Keratinocyte (primary cell): ENCODE measurements around the gene SHLD2.
"Not testable (repeated sequence)": the region's sequence is repeated elsewhere in the genome, so short reads cannot be mapped to it uniquely, and the experiment has no call there.

Source experiments
- EZH2 ChIP-seq: IDR thresholded peaks from one replicate; pipeline ENCODE4 v1.6.1; 2012; ENCODE audit warnings: inconsistent platforms, mild to moderate bottlenecking, low read length, moderate library complexity
- TF ChIP-seq, protein P1 (sequence below), 3 experiments: IDR thresholded peaks in 1 of 3; conservative IDR thresholded peaks in 1 of 3; optimal IDR thresholded peaks in 1 of 3; 2 replicates in 2 of 3; 3 replicates in 1 of 3; pipeline versions ENCODE3 to v1.5.1; 2011; ENCODE audit warnings: low read length in 3 of 3, mild to moderate bottlenecking in 3 of 3, moderate library complexity in 2 of 3, control low read depth in 1 of 3, inconsistent platforms in 1 of 3; ENCODE audit not compliant: insufficient read depth in 2 of 3; ENCODE audit errors: extremely low read depth in 1 of 3

DNA sequence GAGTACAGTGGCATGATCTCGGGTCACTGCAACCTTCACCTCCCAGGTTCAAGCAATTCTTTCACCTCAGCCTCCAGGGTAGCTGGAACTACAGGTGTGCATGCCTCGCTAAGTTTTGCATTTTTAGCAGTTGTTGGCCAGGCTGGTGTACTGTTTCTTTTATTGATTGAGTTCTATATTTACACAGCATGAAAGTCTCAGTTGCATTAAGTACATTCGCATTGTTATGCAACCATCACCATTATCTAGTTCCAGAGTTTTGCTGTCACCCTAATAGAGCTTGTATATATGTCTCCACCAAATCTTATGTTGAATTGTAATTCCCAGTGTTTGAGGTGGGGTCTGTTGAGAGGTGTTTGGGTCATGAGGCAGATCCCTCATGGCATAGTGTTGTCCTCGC, 28.3 kb downstream of the SHLD2 start:
- TF ChIP-seq, protein P1, sequence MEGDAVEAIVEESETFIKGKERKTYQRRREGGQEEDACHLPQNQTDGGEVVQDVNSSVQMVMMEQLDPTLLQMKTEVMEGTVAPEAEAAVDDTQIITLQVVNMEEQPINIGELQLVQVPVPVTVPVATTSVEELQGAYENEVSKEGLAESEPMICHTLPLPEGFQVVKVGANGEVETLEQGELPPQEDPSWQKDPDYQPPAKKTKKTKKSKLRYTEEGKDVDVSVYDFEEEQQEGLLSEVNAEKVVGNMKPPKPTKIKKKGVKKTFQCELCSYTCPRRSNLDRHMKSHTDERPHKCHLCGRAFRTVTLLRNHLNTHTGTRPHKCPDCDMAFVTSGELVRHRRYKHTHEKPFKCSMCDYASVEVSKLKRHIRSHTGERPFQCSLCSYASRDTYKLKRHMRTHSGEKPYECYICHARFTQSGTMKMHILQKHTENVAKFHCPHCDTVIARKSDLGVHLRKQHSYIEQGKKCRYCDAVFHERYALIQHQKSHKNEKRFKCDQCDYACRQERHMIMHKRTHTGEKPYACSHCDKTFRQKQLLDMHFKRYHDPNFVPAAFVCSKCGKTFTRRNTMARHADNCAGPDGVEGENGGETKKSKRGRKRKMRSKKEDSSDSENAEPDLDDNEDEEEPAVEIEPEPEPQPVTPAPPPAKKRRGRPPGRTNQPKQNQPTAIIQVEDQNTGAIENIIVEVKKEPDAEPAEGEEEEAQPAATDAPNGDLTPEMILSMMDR (optimal IDR thresholded peaks at IDR 0.05 in 1 of 3, IDR thresholded peaks at IDR 0.05 in 1 of 3, conservative IDR thresholded peaks at IDR 0.05 in 1 of 3; ENCODE audit: extremely low read depth in 1 of 3, insufficient read depth in 2 of 3, low read length in 3 of 3), result not testable (repeated sequence)
- TF ChIP-seq EZH2, result not testable (repeated sequence)
